Neural progenitor cell (in vitro differentiated cells): Measurements from ENCODE around the gene AVEN. TPM values are rescaled to one million over a fixed set of nuclear protein-coding genes. Genes with fewer than 3 reads are reported as not detected.

ENCODE experiments used
- DNase-seq: peaks from one replicate; pipeline ENCODE4 v3.0.0-alpha.2; 2016; ENCODE audit warnings: low spot score
- H2AFZ ChIP-seq: fragments of 200-600 bp; sonication (generic); replicated peaks from 2 replicates; pipeline ENCODE4 v1.6.1; 2016; ENCODE audit warnings: antibody characterized with exemption
- H3F3A ChIP-seq: fragments of 200-600 bp; sonication (generic); 2 replicates; pipeline ENCODE4 v1.6.1; 2016; ENCODE audit warnings: antibody characterized with exemption, low read depth
- H3K27ac ChIP-seq: fragments of 200-600 bp; sonication (generic); 2 replicates; pipeline ENCODE4 v1.5.1; 2016; ENCODE audit warnings: mild to moderate bottlenecking
- H3K27me3 ChIP-seq: fragments of 200-600 bp; sonication (generic); 2 replicates; pipeline ENCODE4 v1.6.1; 2016; ENCODE audit warnings: mild to moderate bottlenecking, moderate library complexity
- H3K36me3 ChIP-seq: fragments of 200-600 bp; sonication (generic); 2 replicates; pipeline ENCODE4 v1.5.1; 2016
- H3K4me1 ChIP-seq: fragments of 200-600 bp; sonication (generic); 2 replicates; pipeline ENCODE4 v1.6.1; 2016; ENCODE audit warnings: mixed run types
- H3K4me2 ChIP-seq: fragments of 200-600 bp; sonication (generic); 2 replicates; pipeline ENCODE4 v1.6.1; 2016
- H3K4me3 ChIP-seq: fragments of 200-600 bp; sonication (generic); 2 replicates; pipeline ENCODE4 v1.5.1; 2016
- H3K79me2 ChIP-seq: fragments of 200-600 bp; sonication (generic); 2 replicates; pipeline ENCODE4 v1.6.1; 2016; ENCODE audit warnings: low read depth
- H3K9ac ChIP-seq: fragments of 200-600 bp; sonication (generic); 2 replicates; pipeline ENCODE4 v1.6.1; 2016
- H3K9me3 ChIP-seq: fragments of 200-600 bp; sonication (generic); 2 replicates; pipeline ENCODE4 v1.5.1; 2016; ENCODE audit warnings: low read depth
- H4K20me1 ChIP-seq: fragments of 200-600 bp; sonication (generic); 2 replicates; pipeline ENCODE4 v1.6.1; 2016; ENCODE audit warnings: low read depth
- H3K27ac Mint-ChIP-seq: 3 replicates; pipeline ENCODE4 v1.8.0; 2021; ENCODE audit warnings: mixed read lengths
- H3K27me3 Mint-ChIP-seq: 2 replicates; pipeline ENCODE4 v1.8.0; 2022; ENCODE audit warnings: low read depth, mild to moderate bottlenecking, inconsistent platforms, moderate library complexity, mixed read lengths; ENCODE audit not compliant: insufficient read depth
- H3K36me3 Mint-ChIP-seq: 3 replicates; pipeline ENCODE4 v1.8.0; 2021; ENCODE audit warnings: mixed read lengths
- H3K4me1 Mint-ChIP-seq: 3 replicates; pipeline ENCODE4 v1.8.0; 2021; ENCODE audit warnings: mixed read lengths
- H3K4me3 Mint-ChIP-seq: 3 replicates; pipeline ENCODE4 v1.8.0; 2021; ENCODE audit warnings: mild to moderate bottlenecking, moderate library complexity, mixed read lengths
- H3K9me3 Mint-ChIP-seq: 3 replicates; pipeline ENCODE4 v1.8.0; 2020; ENCODE audit warnings: mixed read lengths
- EZH2 ChIP-seq: fragments of 200-600 bp; sonication (generic); IDR thresholded peaks from 2 replicates; pipeline ENCODE4 v1.6.1; 2017; ENCODE audit warnings: antibody characterized with exemption, mild to moderate bottlenecking, moderate library complexity
- EZH2phosphoT487 ChIP-seq: fragments of 200-600 bp; sonication (generic); IDR thresholded peaks from 2 replicates; pipeline ENCODE4 v1.6.1; 2017; ENCODE audit warnings: antibody characterized with exemption
- total RNA-seq: library from RNA; depleted of rRNA; stranded (reverse); fragments of >200 nt; gene quantifications from 2 replicates; pipeline ENCODE4 v1.2.3, GENCODE V29; 2015; ENCODE audit warnings: low replicate concordance
- TF ChIP-seq, protein P1 (sequence below): fragments of 200-600 bp; sonication (generic); IDR thresholded peaks from 2 replicates; pipeline ENCODE4 v1.5.1; 2017; ENCODE audit warnings: antibody characterized with exemption, mild to moderate bottlenecking

AVEN gene
- total RNA-seq, 1 donor from 2014 or later = 21.9 TPM

- Histone ChIP-seq H3K27me3 (no peaks in the 10 kb centered on the region), H4K20me1 (no peaks in the 10 kb centered on the region), H2AFZ (no peak overlapping the region), H3K27ac (no peak overlapping the region), H3F3A (no peaks in the 10 kb centered on the region), H3K9ac (no peak overlapping the region), H3K36me3 (no peaks in the 10 kb centered on the region), H3K4me3 (no peak overlapping the region), H3K79me2 (no peaks in the 10 kb centered on the region), H3K4me1 (no peaks in the 10 kb centered on the region), H3K9me3 (peaks cover 6% of the 10 kb centered on the region), H3K4me2 (no peak overlapping the region)
- no peak for TF ChIP-seq EZH2phosphoT487
- TF ChIP-seq EZH2 = no peak
- TF ChIP-seq, protein P1, sequence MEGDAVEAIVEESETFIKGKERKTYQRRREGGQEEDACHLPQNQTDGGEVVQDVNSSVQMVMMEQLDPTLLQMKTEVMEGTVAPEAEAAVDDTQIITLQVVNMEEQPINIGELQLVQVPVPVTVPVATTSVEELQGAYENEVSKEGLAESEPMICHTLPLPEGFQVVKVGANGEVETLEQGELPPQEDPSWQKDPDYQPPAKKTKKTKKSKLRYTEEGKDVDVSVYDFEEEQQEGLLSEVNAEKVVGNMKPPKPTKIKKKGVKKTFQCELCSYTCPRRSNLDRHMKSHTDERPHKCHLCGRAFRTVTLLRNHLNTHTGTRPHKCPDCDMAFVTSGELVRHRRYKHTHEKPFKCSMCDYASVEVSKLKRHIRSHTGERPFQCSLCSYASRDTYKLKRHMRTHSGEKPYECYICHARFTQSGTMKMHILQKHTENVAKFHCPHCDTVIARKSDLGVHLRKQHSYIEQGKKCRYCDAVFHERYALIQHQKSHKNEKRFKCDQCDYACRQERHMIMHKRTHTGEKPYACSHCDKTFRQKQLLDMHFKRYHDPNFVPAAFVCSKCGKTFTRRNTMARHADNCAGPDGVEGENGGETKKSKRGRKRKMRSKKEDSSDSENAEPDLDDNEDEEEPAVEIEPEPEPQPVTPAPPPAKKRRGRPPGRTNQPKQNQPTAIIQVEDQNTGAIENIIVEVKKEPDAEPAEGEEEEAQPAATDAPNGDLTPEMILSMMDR = no peak
- no peak for DNase-seq
- H3K4me1 Mint-ChIP-seq = no peaks in the 10 kb centered on the region
- H3K36me3 Mint-ChIP-seq = peaks cover 4% of the 10 kb centered on the region
- H3K9me3 Mint-ChIP-seq = peaks cover 31% of the 10 kb centered on the region
- no peak overlapping the region for H3K27ac Mint-ChIP-seq
- H3K27me3 Mint-ChIP-seq = peaks cover 3% of the 10 kb centered on the region
- H3K4me3 Mint-ChIP-seq = no peak overlapping the region
These were observed 9.1 kb upstream of the AVEN start for GRCh38 chr15:34047893-34048775.

GRCh38 chr15:34046471-34047145 is 7.6 kb upstream of the AVEN start:
- Histone ChIP-seq H4K20me1 (no peaks in the 10 kb centered on the region), H3K27ac (no peak overlapping the region), H3F3A (no peaks in the 10 kb centered on the region), H3K9me3 (peaks cover 6% of the 10 kb centered on the region), H3K4me2 (no peak overlapping the region), H3K4me1 (no peaks in the 10 kb centered on the region), H3K27me3 (no peaks in the 10 kb centered on the region), H3K36me3 (no peaks in the 10 kb centered on the region), H3K9ac (no peak overlapping the region), H3K4me3 (no peak overlapping the region), H3K79me2 (no peaks in the 10 kb centered on the region), H2AFZ (no peak overlapping the region)
- peaks cover 1% of the 10 kb centered on the region for H3K27me3 Mint-ChIP-seq
- H3K36me3 Mint-ChIP-seq = peaks cover 4% of the 10 kb centered on the region
- no peaks in the 10 kb centered on the region for H3K4me1 Mint-ChIP-seq
- DNase-seq = no peak
- H3K4me3 Mint-ChIP-seq = no peak overlapping the region
- TF ChIP-seq, protein P1 = no peak
- TF ChIP-seq EZH2phosphoT487 = no peak
- peaks cover 22% of the 10 kb centered on the region for H3K9me3 Mint-ChIP-seq
- H3K27ac Mint-ChIP-seq = no peak overlapping the region

- no peaks in the 10 kb centered on the region for H3K36me3 ChIP-seq
- no peak overlapping the region for H3K4me3 Mint-ChIP-seq
- no peak for DNase-seq
- H3K9ac ChIP-seq = no peak overlapping the region
- no peak overlapping the region for H3K27ac Mint-ChIP-seq
- H3K27me3 Mint-ChIP-seq = peaks cover 2% of the 10 kb centered on the region
- peaks cover 2% of the 10 kb centered on the region for H3K9me3 Mint-ChIP-seq
- no peak overlapping the region for H3K4me2 ChIP-seq
- no peaks in the 10 kb centered on the region for H3K9me3 ChIP-seq
- H3K4me3 ChIP-seq = no peak overlapping the region
- no peak overlapping the region for H3K27ac ChIP-seq
- TF ChIP-seq, protein P1 = no peak
- TF ChIP-seq EZH2 (no peak), EZH2phosphoT487 (no peak)
- H3K4me1 Mint-ChIP-seq = peaks cover 9% of the 10 kb centered on the region
- no peaks in the 10 kb centered on the region for H4K20me1 ChIP-seq
- H3K79me2 ChIP-seq = no peaks in the 10 kb centered on the region
- H3K27me3 ChIP-seq = peaks cover 15% of the 10 kb centered on the region
- H3K36me3 Mint-ChIP-seq = no peaks in the 10 kb centered on the region
- peaks cover 8% of the 10 kb centered on the region for H3F3A ChIP-seq
- no peak overlapping the region for H2AFZ ChIP-seq
- peaks cover 4% of the 10 kb centered on the region for H3K4me1 ChIP-seq
These were observed 4.8 kb upstream of the AVEN start for GRCh38 chr15:34043813-34044212.
